ENCODE measurements around the gene PRKCA.

The PRKCA gene

GRCh38 chr17:66843627-66844026 lies 541.2 kb downstream of the PRKCA start:
- DNase-seq (ENCODE audit: low read depth in 1 of 2, low spot score in 1 of 2) = no peak

- DNase-seq (ENCODE audit: low read depth in 1 of 2, low spot score in 1 of 2) = no peak
Measured at GRCh38 chr17:66847704-66848103, 545.3 kb downstream of the PRKCA start.

GRCh38 chr17:66848496-66848895 lies 546.1 kb downstream of the PRKCA start:
- DNase-seq (ENCODE audit: low read depth in 1 of 2, low spot score in 1 of 2) = no peak

GRCh38 chr17:66849032-66849655 lies 546.7 kb downstream of the PRKCA start:
- DNase-seq (ENCODE audit: low read depth in 1 of 2, low spot score in 1 of 2) = no peak

- no peak for DNase-seq (ENCODE audit: low read depth in 1 of 2, low spot score in 1 of 2)
Measured at GRCh38 chr17:66849851-66850580, 547.6 kb downstream of the PRKCA start.

- no peak for DNase-seq (ENCODE audit: low read depth in 1 of 2, low spot score in 1 of 2)
Measured at GRCh38 chr17:66850692-66851091, 548.3 kb downstream of the PRKCA start.

GRCh38 chr17:66855204-66855603 lies 552.8 kb downstream of the PRKCA start:
- peak in 1 of 2 donors; percentile 5 for DNase-seq (ENCODE audit: low read depth in 1 of 2, low spot score in 1 of 2)

GRCh38 chr17:66858226-66859083 lies 556.0 kb downstream of the PRKCA start:
- DNase-seq (ENCODE audit: low read depth in 1 of 2, low spot score in 1 of 2) = no peak

GRCh38 chr17:66859353-66859752 lies 556.9 kb downstream of the PRKCA start:
- DNase-seq (ENCODE audit: low read depth in 1 of 2, low spot score in 1 of 2) = no peak

- no peak for DNase-seq (ENCODE audit: low read depth in 1 of 2, low spot score in 1 of 2)
Measured at GRCh38 chr17:66860204-66860603, 557.8 kb downstream of the PRKCA start.
